Measurements from ENCODE around the gene NT5DC3. TPM values are rescaled to one million over a fixed set of nuclear protein-coding genes. Genes with fewer than 3 reads are reported as not detected.

The NT5DC3 gene
- polyA plus RNA-seq, 2 of the 4 experiments (the other 2 are of a cell fraction), result 5.2 to 5.6 TPM

- peaks cover 23% of the 10 kb centered on the region for H3K4me1 ChIP-seq
- FAIRE-seq, result peak; percentile 18
- TF ChIP-seq TFCP2L1 (CRISPR knock-in tag; IDR thresholded peaks at IDR 0.05) (no peak), ATOH8 (CRISPR knock-in tag; IDR thresholded peaks at IDR 0.05; ENCODE audit: low read depth) (no peak), JUNB (IDR thresholded peaks at IDR 0.05) (no peak), MAFK (IDR thresholded peaks at IDR 0.05; ENCODE audit: partially characterized antibody) (no peak), RAD21 (conservative IDR thresholded peaks at IDR 0.05 in 1 of 2, IDR thresholded peaks at IDR 0.05 in 1 of 2) (no peak), REST (IDR thresholded peaks at IDR 0.05) (no peak), MYC (IDR thresholded peaks at IDR 0.05; ENCODE audit: borderline replicate concordance, low read length) (no peak), NFE2L2 (conservative IDR thresholded peaks at IDR 0.05; ENCODE audit: low read length) (no peak), ZNF302 (CRISPR knock-in tag; IDR thresholded peaks at IDR 0.05) (no peak), HOXB5 (CRISPR knock-in tag; IDR thresholded peaks at IDR 0.05) (no peak), TP53 (CRISPR knock-in tag; IDR thresholded peaks at IDR 0.05) (no peak), USF2 (IDR thresholded peaks at IDR 0.05) (no peak), HOXB13 (CRISPR knock-in tag; IDR thresholded peaks at IDR 0.05; ENCODE audit: low read depth) (no peak), RARB (CRISPR knock-in tag; IDR thresholded peaks at IDR 0.05) (no peak)
- H3K9me3 ChIP-seq, result no peaks in the 10 kb centered on the region
- 89% methylated on average over 4 of the region's 4 CpGs for WGBS (ENCODE audit: missing lambda C conversion rate)
- no peak overlapping the region; a peak in 1 of 6 replicates for H3K27ac ChIP-seq
- no peak for DNase-seq (ENCODE audit: low read depth in 1 of 2, low spot score in 1 of 2)
- ChIA-PET CTCF (interaction anchor here (0.5 kb wide), 1 partner anchor 82 kb away, joined by 3 read pairs; no protein-coding TSS in a partner anchor), POLR2A (no interaction called here)
- H3K4me2 ChIP-seq, result no peak overlapping the region
- no peak for ATAC-seq
- H3K4me3 ChIP-seq, result no peak overlapping the region
These were observed 5.4 kb upstream of the NT5DC3 start for GRCh38 chr12:103846415-103846814.

GRCh38 chr12:103844305-103844704 is 3.3 kb upstream of the NT5DC3 start:
- ATAC-seq (no peak), FAIRE-seq (no peak), DNase-seq (ENCODE audit: low read depth in 1 of 2, low spot score in 1 of 2) (no peak)
- 94% methylated on average over 3 of the region's 3 CpGs for WGBS (ENCODE audit: missing lambda C conversion rate)
- TF ChIP-seq HEYL (CRISPR knock-in tag; IDR thresholded peaks at IDR 0.05), result no peak
- no peak for TF ChIP-seq POLR2A (IDR thresholded peaks at IDR 0.05; ENCODE audit: low read length)
- TF ChIP-seq BCL3 (IDR thresholded peaks at IDR 0.05), result no peak
- no peak for TF ChIP-seq ESRRA (IDR thresholded peaks at IDR 0.05; ENCODE audit: borderline replicate concordance, low read length)
- TF ChIP-seq FOXS1 (CRISPR knock-in tag; IDR thresholded peaks at IDR 0.05), result no peak
- TF ChIP-seq EHF (CRISPR knock-in tag; IDR thresholded peaks at IDR 0.05), result no peak
- TF ChIP-seq ZC3H11A (IDR thresholded peaks at IDR 0.05), result no peak
- no peak for TF ChIP-seq NFE2L2 (conservative IDR thresholded peaks at IDR 0.05; ENCODE audit: low read length)
- TF ChIP-seq NR3C1 (IDR thresholded peaks at IDR 0.05), result no peak
- Histone ChIP-seq H3K4me3 (no peak overlapping the region), H3K4me2 (no peak overlapping the region), H3K27ac (no peak overlapping the region), H3K9me3 (no peaks in the 10 kb centered on the region), H3K4me1 (peaks cover 23% of the 10 kb centered on the region)
- ChIA-PET CTCF (interaction anchor here (1.2 kb wide), 1 partner anchor 26 kb away, joined by 4 read pairs; no protein-coding TSS in a partner anchor), POLR2A (no interaction called here)
